ENCODE results near the gene FBN2.
A peak's percentile ranks its signal among the peaks of the same experiment; 100 is the strongest.

FBN2 gene

DNA sequence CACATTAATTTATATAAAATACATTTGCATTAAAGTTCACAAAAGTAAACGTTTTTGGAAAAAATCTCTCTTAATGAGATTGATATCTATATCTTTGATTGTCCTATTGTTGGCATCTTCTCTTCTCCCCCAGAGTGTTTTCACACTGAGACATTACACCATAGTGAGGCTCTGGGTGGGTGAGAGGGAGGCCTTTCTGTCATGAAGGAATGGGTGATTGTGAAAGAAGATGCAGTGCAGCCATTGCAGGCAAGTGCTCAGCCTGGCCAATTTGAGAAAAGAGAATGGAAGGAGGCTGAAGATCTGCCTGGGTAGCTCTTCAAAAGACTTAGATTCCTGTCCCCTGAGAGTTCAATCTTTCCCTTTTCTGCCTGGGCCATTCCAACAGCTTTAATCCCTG, 313.7 kb downstream of the FBN2 start:
- no peak for DNase-seq (ENCODE audit: low read depth)
- TF ChIP-seq CTCF (IDR thresholded peaks at IDR 0.05; ENCODE audit: control insufficient read depth, extremely low read depth, insufficient read depth) = no peak
- H3K4me3 ChIP-seq (ENCODE audit: low read depth, low read length) = no peak overlapping the region

DNA sequence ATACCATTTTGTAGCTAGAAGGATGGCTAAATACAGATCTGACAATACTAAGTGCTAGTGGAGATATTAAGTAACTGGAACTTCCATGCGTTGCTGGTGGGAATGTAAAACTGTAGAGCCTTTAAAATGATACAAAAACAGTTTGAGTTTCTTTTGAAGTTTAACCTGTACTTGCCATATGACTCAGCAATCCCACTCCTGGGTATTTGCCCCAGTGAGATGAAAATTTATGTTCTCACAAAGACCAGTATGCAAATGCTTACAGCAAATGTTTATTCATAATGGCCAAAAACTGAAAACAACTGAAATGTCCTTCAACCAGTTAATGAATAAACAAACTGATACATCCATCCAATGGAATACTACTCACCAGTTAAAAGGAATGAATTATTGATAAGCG, 317.2 kb downstream of the FBN2 start:
- no peak for TF ChIP-seq CTCF (IDR thresholded peaks at IDR 0.05; ENCODE audit: control insufficient read depth, extremely low read depth, insufficient read depth)
- no peak for DNase-seq (ENCODE audit: low read depth)
- H3K4me3 ChIP-seq (ENCODE audit: low read depth, low read length) = no peak overlapping the region

- no peak overlapping the region for H3K4me3 ChIP-seq (ENCODE audit: low read depth, low read length)
- no peak for TF ChIP-seq CTCF (IDR thresholded peaks at IDR 0.05; ENCODE audit: control insufficient read depth, extremely low read depth, insufficient read depth)
- DNase-seq (ENCODE audit: low read depth) = no peak
These were observed 321.0 kb downstream of the FBN2 start for GRCh38 chr5:128216860-128217531.

DNA sequence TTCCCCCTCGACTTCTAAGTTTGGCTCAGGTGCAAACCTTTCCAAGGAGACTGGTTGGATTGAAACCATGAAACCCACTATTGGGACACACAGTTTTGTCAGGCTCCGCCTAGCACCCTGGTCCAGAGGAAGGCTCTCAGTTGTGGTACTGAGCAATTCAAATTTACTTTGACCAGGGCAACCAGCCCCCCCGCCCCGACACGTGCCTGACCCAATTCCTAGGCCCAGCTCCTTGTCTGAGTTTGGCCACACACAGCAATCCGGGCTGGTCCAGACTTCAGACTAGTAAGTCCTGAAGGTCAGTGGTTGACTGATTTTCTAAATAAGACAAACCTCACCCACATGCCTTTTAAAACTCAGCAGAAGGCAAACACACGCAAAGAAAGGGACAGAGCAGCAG, 321.8 kb downstream of the FBN2 start:
- H3K4me3 ChIP-seq (ENCODE audit: low read depth, low read length) = no peak overlapping the region
- no peak for DNase-seq (ENCODE audit: low read depth)
- no peak for TF ChIP-seq CTCF (IDR thresholded peaks at IDR 0.05; ENCODE audit: control insufficient read depth, extremely low read depth, insufficient read depth)

- TF ChIP-seq CTCF (IDR thresholded peaks at IDR 0.05; ENCODE audit: control insufficient read depth, extremely low read depth, insufficient read depth) = no peak
- no peak overlapping the region for H3K4me3 ChIP-seq (ENCODE audit: low read depth, low read length)
- no peak for DNase-seq (ENCODE audit: low read depth)
These were observed 324.2 kb downstream of the FBN2 start for GRCh38 chr5:128213833-128214232.

- peak; percentile 54 for DNase-seq (ENCODE audit: low read depth)
- TF ChIP-seq CTCF (IDR thresholded peaks at IDR 0.05; ENCODE audit: control insufficient read depth, extremely low read depth, insufficient read depth) = peak; percentile 81
- no peak overlapping the region for H3K4me3 ChIP-seq (ENCODE audit: low read depth, low read length)
These were observed 324.7 kb downstream of the FBN2 start for GRCh38 chr5:128213340-128213739.

DNA sequence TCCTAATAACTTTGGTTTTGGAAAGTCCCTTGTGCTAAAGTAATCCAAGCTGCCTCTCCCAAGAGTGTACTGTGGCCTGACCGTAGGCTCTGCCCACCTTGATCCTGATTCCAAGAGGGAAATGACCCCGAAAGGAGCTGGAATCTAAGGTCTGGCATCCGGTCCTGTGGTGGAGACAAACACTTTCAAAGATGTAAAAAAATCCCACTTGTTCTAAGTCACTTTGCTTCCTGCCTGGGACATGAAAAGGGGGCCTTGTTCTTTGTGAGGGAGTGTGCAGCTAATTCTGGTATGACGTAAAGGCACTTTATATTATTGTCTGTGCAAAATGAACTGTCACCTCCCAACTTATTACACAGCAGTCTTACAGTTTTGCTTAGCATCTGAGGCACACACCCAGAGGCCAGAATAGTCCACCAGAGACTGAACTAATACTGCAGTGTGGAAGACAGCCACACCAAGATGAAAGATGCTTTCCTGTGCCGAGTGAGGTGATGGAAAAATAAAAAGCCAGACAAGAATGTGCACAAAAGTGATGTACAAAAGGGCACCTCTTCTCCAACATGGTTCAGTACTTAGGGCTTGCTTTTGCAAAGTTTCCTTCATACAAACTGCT, 325.7 kb downstream of the FBN2 start:
- no peak overlapping the region for H3K4me3 ChIP-seq (ENCODE audit: low read depth, low read length)
- DNase-seq (ENCODE audit: low read depth) = no peak
- no peak for TF ChIP-seq CTCF (IDR thresholded peaks at IDR 0.05; ENCODE audit: control insufficient read depth, extremely low read depth, insufficient read depth)
